ENCODE data around the gene CNRIP1.
"Not testable (repeated sequence)": the region's sequence is repeated elsewhere in the genome, so short reads cannot be mapped to it uniquely, and the experiment has no call there.

Gene CNRIP1

GRCh38 chr2:68309426-68309825 is 10.3 kb downstream of the CNRIP1 start:
- DNase-seq (ENCODE audit: low read depth), result no peak
- TF ChIP-seq CTCF (IDR thresholded peaks at IDR 0.05; ENCODE audit: insufficient read depth, low read depth, low read length, missing control alignments), result no peak
- H3K4me3 ChIP-seq (ENCODE audit: low read depth, low read length), result no peak overlapping the region

- DNase-seq (ENCODE audit: low read depth); H3K4me3 ChIP-seq (ENCODE audit: low read depth, low read length): not testable (repeated sequence)
Observed at GRCh38 chr2:68303902-68304272, 15.9 kb downstream of the CNRIP1 start.

- DNase-seq (ENCODE audit: low read depth), result no peak
- no peak overlapping the region for H3K4me3 ChIP-seq (ENCODE audit: low read depth, low read length)
- no peak for TF ChIP-seq CTCF (IDR thresholded peaks at IDR 0.05; ENCODE audit: insufficient read depth, low read depth, low read length, missing control alignments)
Observed at GRCh38 chr2:68303033-68303901, 16.5 kb downstream of the CNRIP1 start.

GRCh38 chr2:68302281-68302875 is 17.4 kb downstream of the CNRIP1 start:
- no peak overlapping the region for H3K4me3 ChIP-seq (ENCODE audit: low read depth, low read length)
- no peak for TF ChIP-seq CTCF (IDR thresholded peaks at IDR 0.05; ENCODE audit: insufficient read depth, low read depth, low read length, missing control alignments)
- DNase-seq (ENCODE audit: low read depth), result no peak

GRCh38 chr2:68295516-68295915 is 24.2 kb downstream of the CNRIP1 start:
- DNase-seq (ENCODE audit: low read depth), result peak; percentile 42
- no peak overlapping the region for H3K4me3 ChIP-seq (ENCODE audit: low read depth, low read length)
- TF ChIP-seq CTCF (IDR thresholded peaks at IDR 0.05; ENCODE audit: insufficient read depth, low read depth, low read length, missing control alignments), result no peak

- TF ChIP-seq CTCF (IDR thresholded peaks at IDR 0.05; ENCODE audit: insufficient read depth, low read depth, low read length, missing control alignments), result no peak
- no peak for DNase-seq (ENCODE audit: low read depth)
- H3K4me3 ChIP-seq (ENCODE audit: low read depth, low read length), result no peak overlapping the region
Observed at GRCh38 chr2:68294913-68295312, 24.8 kb downstream of the CNRIP1 start.

GRCh38 chr2:68294187-68294586 is 25.6 kb downstream of the CNRIP1 start:
- DNase-seq (ENCODE audit: low read depth), result no peak
- peak; percentile 11 for TF ChIP-seq CTCF (IDR thresholded peaks at IDR 0.05; ENCODE audit: insufficient read depth, low read depth, low read length, missing control alignments)
- no peak overlapping the region for H3K4me3 ChIP-seq (ENCODE audit: low read depth, low read length)
